Glutamatergic neuron (in vitro differentiated cells): Measurements from ENCODE around the gene DCLRE1C. TPM values are rescaled to one million over a fixed set of nuclear protein-coding genes. Genes with fewer than 3 reads are reported as not detected.

ENCODE experiments used
- DNase-seq: peaks from one replicate; pipeline ENCODE4 v3.0.0; 2022
- H3K27ac Mint-ChIP-seq: one replicate; pipeline ENCODE4 v1.8.0; 2020; ENCODE audit warnings: mild to moderate bottlenecking, mixed read lengths, inconsistent platforms; ENCODE audit not compliant: unreplicated experiment
- H3K27me3 Mint-ChIP-seq: one replicate; pipeline ENCODE4 v1.8.0; 2020; ENCODE audit warnings: mild to moderate bottlenecking, moderate library complexity, mixed read lengths, inconsistent platforms; ENCODE audit not compliant: unreplicated experiment
- H3K36me3 Mint-ChIP-seq: one replicate; pipeline ENCODE4 v1.8.0; 2020; ENCODE audit warnings: mild to moderate bottlenecking, mixed read lengths, inconsistent platforms; ENCODE audit not compliant: unreplicated experiment
- H3K4me1 Mint-ChIP-seq: one replicate; pipeline ENCODE4 v1.8.0; 2020; ENCODE audit warnings: mild to moderate bottlenecking, low read depth, mixed read lengths, inconsistent platforms; ENCODE audit not compliant: unreplicated experiment
- H3K4me3 Mint-ChIP-seq: one replicate; pipeline ENCODE4 v1.8.0; 2020; ENCODE audit warnings: mild to moderate bottlenecking, mixed read lengths, inconsistent platforms; ENCODE audit not compliant: unreplicated experiment
- H3K9me3 Mint-ChIP-seq: one replicate; pipeline ENCODE4 v1.8.0; 2020; ENCODE audit warnings: mild to moderate bottlenecking, moderate library complexity, mixed read lengths, inconsistent platforms; ENCODE audit not compliant: unreplicated experiment
- total RNA-seq: library from RNA; stranded (reverse); fragmentation: NEBNext Ultra II Directional; extraction: Animal tissue kit (Norgen Biotek cat#: 25700); gene quantifications from one replicate; pipeline ENCODE4 v1.2.1, GENCODE V29; 2021; ENCODE audit not compliant: unreplicated experiment
- TF ChIP-seq, protein P1 (sequence below): fragments of 200-600 bp; sonication (generic); IDR thresholded peaks from one replicate; pipeline ENCODE4 v1.5.0; 2021; ENCODE audit not compliant: partially characterized antibody, unreplicated experiment

Gene DCLRE1C
- total RNA-seq, 1 donor from 2014 or later: 8.5 TPM

DNA sequence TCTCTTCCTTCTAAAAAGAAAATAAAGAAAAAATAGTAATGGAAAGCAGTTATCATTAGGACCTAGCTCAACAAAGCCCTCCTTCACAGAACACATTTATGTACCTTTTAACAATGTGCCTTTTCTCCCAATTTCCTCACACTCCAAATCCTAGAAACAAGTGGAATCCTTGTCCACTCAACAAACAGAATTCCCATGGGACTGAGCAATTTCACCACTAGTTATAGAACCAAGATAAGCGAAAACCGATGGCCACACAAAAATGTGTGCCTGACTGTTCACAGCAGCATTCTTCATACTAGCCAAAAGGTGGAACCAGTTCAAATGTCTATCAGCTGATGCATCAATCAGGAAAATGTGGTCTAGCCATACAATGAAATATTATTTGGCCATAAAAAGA lies 17.3 kb downstream of the DCLRE1C start:
- Mint-ChIP-seq H3K27me3 (peaks cover 2% of the 10 kb centered on the region), H3K9me3 (peaks cover 1% of the 10 kb centered on the region), H3K27ac (no peak overlapping the region), H3K36me3 (no peaks in the 10 kb centered on the region), H3K4me3 (no peak overlapping the region), H3K4me1 (no peaks in the 10 kb centered on the region)
- TF ChIP-seq, protein P1, sequence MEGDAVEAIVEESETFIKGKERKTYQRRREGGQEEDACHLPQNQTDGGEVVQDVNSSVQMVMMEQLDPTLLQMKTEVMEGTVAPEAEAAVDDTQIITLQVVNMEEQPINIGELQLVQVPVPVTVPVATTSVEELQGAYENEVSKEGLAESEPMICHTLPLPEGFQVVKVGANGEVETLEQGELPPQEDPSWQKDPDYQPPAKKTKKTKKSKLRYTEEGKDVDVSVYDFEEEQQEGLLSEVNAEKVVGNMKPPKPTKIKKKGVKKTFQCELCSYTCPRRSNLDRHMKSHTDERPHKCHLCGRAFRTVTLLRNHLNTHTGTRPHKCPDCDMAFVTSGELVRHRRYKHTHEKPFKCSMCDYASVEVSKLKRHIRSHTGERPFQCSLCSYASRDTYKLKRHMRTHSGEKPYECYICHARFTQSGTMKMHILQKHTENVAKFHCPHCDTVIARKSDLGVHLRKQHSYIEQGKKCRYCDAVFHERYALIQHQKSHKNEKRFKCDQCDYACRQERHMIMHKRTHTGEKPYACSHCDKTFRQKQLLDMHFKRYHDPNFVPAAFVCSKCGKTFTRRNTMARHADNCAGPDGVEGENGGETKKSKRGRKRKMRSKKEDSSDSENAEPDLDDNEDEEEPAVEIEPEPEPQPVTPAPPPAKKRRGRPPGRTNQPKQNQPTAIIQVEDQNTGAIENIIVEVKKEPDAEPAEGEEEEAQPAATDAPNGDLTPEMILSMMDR: no peak
- DNase-seq: no peak

GRCh38 chr10:14930610-14931009 lies 23.3 kb downstream of the DCLRE1C start:
- Mint-ChIP-seq H3K4me3 (no peak overlapping the region), H3K36me3 (no peaks in the 10 kb centered on the region), H3K27ac (no peak overlapping the region), H3K27me3 (peaks cover 3% of the 10 kb centered on the region), H3K9me3 (peaks cover 1% of the 10 kb centered on the region), H3K4me1 (no peaks in the 10 kb centered on the region)
- TF ChIP-seq, protein P1: no peak
- DNase-seq: no peak

DNA sequence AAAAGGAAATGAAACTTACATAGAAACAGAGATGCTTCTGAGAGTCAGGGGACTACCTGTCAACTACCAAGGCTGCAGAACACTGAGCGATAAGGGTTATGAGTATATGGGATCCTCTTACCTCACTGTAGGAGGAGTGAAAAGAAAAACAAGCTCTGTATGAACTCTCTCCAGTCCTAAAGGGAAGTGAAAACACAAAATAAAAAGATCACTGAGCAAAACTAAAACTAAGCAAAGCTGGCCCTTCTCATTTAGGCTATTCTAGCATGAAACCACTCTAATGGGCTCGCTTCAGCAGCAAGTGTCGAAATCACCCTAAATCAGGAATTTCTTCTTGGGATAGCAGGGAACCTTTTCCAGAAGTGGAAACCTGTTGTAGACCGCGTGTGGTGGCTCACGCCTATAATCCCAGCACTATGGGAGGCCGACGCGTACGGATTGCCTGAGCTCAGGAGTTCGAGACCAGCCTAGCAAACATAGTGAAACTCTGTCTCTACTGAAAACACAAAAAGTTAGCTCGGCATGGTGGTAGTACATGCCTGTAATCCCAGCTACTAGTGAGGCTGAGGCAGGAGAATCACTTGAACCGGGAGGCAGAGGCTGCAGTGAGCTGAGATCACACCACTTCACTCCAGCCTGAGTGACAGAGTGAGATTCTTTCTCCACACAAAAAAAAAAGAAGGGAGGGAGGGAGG lies 27.0 kb downstream of the DCLRE1C start:
- H3K27ac Mint-ChIP-seq: no peak overlapping the region
- TF ChIP-seq, protein P1: no peak
- H3K4me1 Mint-ChIP-seq: no peaks in the 10 kb centered on the region
- no peaks in the 10 kb centered on the region for H3K36me3 Mint-ChIP-seq
- peaks cover 1% of the 10 kb centered on the region for H3K27me3 Mint-ChIP-seq
- H3K4me3 Mint-ChIP-seq: no peak overlapping the region
- no peak for DNase-seq
- peaks cover 1% of the 10 kb centered on the region for H3K9me3 Mint-ChIP-seq

DNA sequence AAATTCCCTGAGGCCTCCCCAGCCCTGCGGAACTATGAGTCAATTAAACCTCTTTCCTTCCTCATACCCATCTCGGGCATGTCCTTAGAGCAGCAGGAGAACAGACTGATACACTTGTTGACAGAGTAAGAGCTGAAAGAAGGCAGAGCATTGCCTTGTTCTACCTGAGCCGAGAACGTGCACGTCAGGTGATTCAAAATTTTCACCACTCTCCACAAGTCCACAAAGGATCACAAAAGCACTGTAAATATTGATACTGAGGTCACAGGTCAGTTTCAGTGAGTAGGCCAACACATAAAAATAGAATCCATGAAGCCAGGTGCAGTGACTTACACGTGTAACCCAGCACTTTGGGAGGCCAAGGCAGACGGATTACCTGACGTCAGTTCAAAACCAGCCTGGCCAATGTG lies 27.8 kb downstream of the DCLRE1C start:
- Mint-ChIP-seq H3K4me3 (no peak overlapping the region), H3K27me3 (peaks cover 1% of the 10 kb centered on the region), H3K4me1 (no peaks in the 10 kb centered on the region), H3K27ac (no peak overlapping the region), H3K9me3 (peaks cover 1% of the 10 kb centered on the region), H3K36me3 (no peaks in the 10 kb centered on the region)
- no peak for DNase-seq
- TF ChIP-seq, protein P1: no peak

DNA sequence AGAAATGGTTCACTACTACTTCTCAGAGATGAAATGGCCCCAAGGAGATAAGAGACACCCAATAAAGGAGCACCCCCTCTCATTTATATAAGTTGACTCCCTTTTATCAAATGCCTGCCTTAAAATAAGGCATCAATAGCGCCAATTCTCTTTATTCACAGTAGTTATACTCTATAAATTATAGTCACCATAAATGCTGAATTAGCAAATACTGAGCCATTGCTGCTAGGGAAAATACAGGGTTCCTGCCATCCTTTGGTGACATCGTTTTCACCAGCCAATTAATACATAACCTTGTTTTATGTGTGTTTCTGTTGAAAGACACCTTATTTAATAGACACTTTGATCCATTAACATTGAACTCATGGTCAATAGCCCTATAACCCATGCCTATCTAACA lies 28.6 kb downstream of the DCLRE1C start:
- Mint-ChIP-seq H3K27me3 (peaks cover 1% of the 10 kb centered on the region), H3K27ac (no peak overlapping the region), H3K4me1 (no peaks in the 10 kb centered on the region), H3K9me3 (peaks cover 1% of the 10 kb centered on the region), H3K36me3 (no peaks in the 10 kb centered on the region), H3K4me3 (no peak overlapping the region)
- TF ChIP-seq, protein P1: no peak
- no peak for DNase-seq
